HG02610 (cell line): ENCODE measurements around the gene SPECC1L.

Experiments
- ATAC-seq: cut with Tn5 transposase; IDR thresholded peaks from one replicate; pipeline ENCODE4 v1.9.1; 2021; ENCODE audit warnings: mild to moderate bottlenecking, moderate library complexity; ENCODE audit not compliant: unreplicated experiment

Gene SPECC1L

GRCh38 chr22:24394254-24394653 lies 123.6 kb downstream of the SPECC1L start:
- ATAC-seq, result no peak

GRCh38 chr22:24398409-24398808 lies 127.8 kb downstream of the SPECC1L start:
- no peak for ATAC-seq

GRCh38 chr22:24400034-24400725 lies 129.5 kb downstream of the SPECC1L start:
- no peak for ATAC-seq

- no peak for ATAC-seq
Observed at GRCh38 chr22:24400726-24401596, 130.3 kb downstream of the SPECC1L start.

- no peak for ATAC-seq
Observed at GRCh38 chr22:24401931-24402367, 131.3 kb downstream of the SPECC1L start.

- peak; percentile 35 for ATAC-seq
Observed at GRCh38 chr22:24402460-24403192, 132.0 kb downstream of the SPECC1L start.

- no peak for ATAC-seq
Observed at GRCh38 chr22:24403346-24403745, 132.7 kb downstream of the SPECC1L start.

GRCh38 chr22:24404561-24405275 lies 134.1 kb downstream of the SPECC1L start:
- no peak for ATAC-seq

- no peak for ATAC-seq
Observed at GRCh38 chr22:24405631-24406321, 135.1 kb downstream of the SPECC1L start.

GRCh38 chr22:24406322-24407277 lies 136.0 kb downstream of the SPECC1L start:
- ATAC-seq, result no peak

GRCh38 chr22:24407278-24407665 lies 136.6 kb downstream of the SPECC1L start:
- ATAC-seq, result no peak

- ATAC-seq, result no peak
Observed at GRCh38 chr22:24407884-24408283, 137.3 kb downstream of the SPECC1L start.

GRCh38 chr22:24408630-24409029 lies 138.0 kb downstream of the SPECC1L start:
- no peak for ATAC-seq

GRCh38 chr22:24409707-24410106 lies 139.1 kb downstream of the SPECC1L start:
- no peak for ATAC-seq

- ATAC-seq, result no peak
Observed at GRCh38 chr22:24410110-24410856, 139.7 kb downstream of the SPECC1L start.

- no peak for ATAC-seq
Observed at GRCh38 chr22:24411256-24412004, 140.8 kb downstream of the SPECC1L start.

- no peak for ATAC-seq
Observed at GRCh38 chr22:24412274-24412673, 141.6 kb downstream of the SPECC1L start.

GRCh38 chr22:24413271-24413670 lies 142.6 kb downstream of the SPECC1L start:
- no peak for ATAC-seq
